Head of caudate nucleus (tissue), 42 donors: ENCODE results near the gene NOL7.

Experiments used
- DNase-seq, 42 donors: peaks; one replicate each; pipeline versions ENCODE4 v3.0.0 to v3.0.0-alpha.2; 2020 to 2021; ENCODE audit warnings: mixed read lengths in 7 of 42
- intact Hi-C: fragments of 100-400 bp; cut with DNase I; formaldehyde crosslinking; loops from one replicate; pipeline ENCODE4 v1.15.0; 2022

NOL7 gene

DNA sequence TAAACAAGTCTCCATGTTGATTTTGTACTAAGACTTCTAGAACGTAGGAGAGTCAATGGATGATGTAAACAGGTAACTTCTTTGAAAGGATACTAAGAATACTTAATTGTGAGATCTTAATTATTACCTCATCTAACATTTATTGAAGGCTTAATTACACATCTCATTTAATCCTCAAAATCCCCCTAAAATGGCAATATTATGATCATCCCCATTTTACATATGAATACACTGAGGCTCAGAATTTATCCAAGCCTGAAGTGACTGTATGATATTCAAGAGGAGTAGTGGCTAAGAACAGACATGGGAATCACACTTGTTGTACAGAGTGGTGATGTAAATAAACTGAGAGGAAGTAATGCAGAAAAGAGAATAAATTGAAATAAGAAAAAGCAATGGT lies 22.9 kb downstream of the NOL7 start:
- DNase-seq = no peak
- intact Hi-C loops = no loop called here

DNA sequence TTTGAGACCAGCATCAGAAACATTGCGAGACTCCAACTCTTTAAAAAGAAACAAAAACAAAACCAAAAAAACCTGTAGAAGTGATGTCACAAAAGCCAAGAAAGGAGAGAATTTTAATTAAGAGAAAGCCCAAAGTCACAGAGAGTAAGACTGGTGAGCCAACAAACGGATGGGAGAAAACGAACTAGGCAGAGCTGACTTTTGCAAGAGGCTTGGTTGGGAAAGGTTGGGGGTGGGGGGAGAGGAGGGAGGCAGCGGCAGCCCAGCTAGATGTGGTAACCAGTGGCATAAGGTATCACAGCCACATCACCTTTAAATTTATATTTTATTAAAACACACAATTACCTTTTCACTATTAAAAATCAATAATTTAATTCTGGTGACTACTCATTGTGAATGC lies 23.5 kb downstream of the NOL7 start:
- intact Hi-C loops = no loop called here
- DNase-seq = no peak

- no peak for DNase-seq
- intact Hi-C loops = no loop called here
Observed at GRCh38 chr6:13641315-13641714, 26.2 kb downstream of the NOL7 start.

DNA sequence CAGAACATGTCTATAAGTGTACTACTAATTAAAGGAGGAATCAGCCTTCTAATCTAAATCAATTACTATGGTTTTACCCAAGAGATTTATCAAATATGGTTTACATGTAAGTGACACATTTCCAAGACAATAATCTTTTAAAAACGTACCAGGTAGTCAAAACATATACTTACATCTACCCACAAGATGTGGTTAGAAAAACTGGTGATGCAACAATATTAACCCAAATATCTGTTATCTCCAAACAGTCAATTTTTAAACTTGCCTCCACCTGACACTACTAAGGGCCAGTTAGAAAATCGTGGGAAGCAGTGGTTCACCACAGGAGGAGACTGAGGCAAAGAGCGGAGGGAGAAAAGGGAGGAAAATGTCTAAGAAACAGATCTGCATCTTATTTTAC lies 28.0 kb downstream of the NOL7 start:
- intact Hi-C loops = no loop called here
- no peak for DNase-seq

- intact Hi-C loops = no loop called here
- no peak for DNase-seq
Observed at GRCh38 chr6:13648850-13649249, 33.7 kb downstream of the NOL7 start.

DNA sequence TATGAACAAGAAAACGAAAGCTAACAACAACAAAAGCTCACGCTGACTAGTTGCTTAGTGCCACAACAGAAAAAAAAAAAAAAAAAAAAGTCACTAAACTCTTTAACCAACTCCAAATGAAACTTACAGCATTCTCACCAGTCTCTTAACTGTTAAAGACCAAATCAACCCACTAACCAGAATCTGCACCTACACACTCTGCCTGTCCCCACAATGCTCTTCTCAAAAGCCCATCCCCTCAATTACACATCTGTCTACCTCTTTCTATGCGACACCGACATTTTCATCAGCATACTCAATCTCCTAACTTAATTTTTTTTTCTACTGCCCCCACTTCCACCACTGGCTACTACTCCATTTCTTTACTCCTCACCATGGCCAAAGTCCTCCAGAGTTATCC lies 34.3 kb downstream of the NOL7 start:
- intact Hi-C loops = no loop called here
- DNase-seq = no peak

GRCh38 chr6:13653296-13653695 lies 38.2 kb downstream of the NOL7 start:
- intact Hi-C loops = no loop called here
- DNase-seq = no peak

GRCh38 chr6:13654496-13654895 lies 39.4 kb downstream of the NOL7 start:
- no peak for DNase-seq
- intact Hi-C loops = no loop called here

DNA sequence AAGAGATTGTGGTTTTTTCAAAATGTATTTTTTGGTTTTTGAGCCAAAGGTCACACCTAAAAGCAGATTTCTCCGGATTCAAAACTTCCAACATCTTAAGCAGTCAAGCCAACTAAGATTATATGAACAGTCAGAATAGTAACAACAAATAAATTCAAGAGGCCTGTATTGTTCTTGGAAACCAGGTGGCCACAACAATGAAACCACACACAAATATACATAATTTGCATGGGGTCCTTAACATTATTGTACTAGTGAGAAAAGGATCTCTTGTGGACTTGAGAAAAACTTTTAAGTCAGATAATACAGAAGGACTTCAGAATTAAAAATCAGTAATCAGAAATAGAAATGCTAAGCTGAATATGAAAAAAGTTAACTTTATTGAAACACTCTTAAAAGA lies 40.6 kb downstream of the NOL7 start:
- intact Hi-C loops = no loop called here
- no peak for DNase-seq

DNA sequence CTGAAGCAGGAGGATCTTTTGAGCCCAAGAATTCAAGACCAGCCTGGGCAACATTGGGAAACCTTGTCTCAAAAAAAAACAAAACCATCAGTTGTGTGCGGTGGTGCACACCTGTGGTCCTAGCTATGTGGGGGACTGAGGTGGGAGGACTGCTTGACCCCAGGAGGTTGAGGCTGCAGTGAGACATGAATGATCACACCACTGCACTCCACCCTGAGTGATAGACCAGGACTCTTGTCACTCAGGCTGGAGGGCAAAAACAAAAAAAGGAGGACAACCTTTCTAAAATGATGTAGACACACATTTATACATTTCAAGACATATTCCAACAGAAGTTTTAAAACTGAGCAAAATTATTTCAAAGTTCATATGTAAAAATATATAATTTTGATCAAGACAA lies 45.1 kb downstream of the NOL7 start:
- intact Hi-C loops = no loop called here
- DNase-seq = no peak

DNA sequence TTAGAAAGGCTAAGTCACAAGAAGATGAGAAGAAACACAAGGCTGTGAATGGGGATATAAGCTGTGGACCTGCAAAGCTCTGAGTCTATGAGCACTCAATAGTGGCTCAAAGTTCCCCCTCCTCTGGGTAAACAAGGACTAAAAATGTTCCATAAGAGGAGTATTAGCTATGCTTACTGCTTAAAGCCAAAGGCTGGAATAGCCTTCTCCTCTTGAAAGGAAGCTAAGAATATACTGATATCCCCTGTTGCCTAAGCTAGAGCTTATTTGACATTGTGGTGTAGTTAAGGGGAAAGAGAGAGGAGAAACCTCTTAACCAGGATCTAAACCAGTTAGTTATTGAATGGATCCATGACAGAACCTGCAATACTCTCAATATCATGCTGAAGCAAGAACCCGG lies 45.8 kb downstream of the NOL7 start:
- no peak for DNase-seq
- intact Hi-C loops = no loop called here

DNA sequence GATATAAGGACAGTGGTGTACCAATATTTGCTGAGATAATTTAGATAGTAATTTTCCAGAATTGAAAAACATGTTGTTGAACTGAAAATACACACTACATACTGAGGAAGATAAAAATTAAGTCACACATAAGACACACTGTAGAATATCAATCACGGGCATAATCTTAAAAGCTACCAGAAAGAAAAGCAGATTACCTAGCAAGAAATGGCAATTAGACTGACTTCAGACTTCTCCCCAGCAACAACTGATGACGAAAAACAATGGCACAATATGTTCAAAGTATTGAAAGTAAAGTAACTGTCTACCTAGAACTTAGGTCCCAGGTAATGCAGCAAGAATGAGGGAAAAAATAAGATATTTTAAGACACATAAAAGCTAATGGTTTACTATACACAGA lies 46.5 kb downstream of the NOL7 start:
- intact Hi-C loops = no loop called here
- DNase-seq = no peak

- DNase-seq = no peak
- intact Hi-C loops = no loop called here
Observed at GRCh38 chr6:13662651-13663334, 47.7 kb downstream of the NOL7 start.

- intact Hi-C loops = no loop called here
Observed at GRCh38 chr6:13663986-13664385, 48.9 kb downstream of the NOL7 start.

DNA sequence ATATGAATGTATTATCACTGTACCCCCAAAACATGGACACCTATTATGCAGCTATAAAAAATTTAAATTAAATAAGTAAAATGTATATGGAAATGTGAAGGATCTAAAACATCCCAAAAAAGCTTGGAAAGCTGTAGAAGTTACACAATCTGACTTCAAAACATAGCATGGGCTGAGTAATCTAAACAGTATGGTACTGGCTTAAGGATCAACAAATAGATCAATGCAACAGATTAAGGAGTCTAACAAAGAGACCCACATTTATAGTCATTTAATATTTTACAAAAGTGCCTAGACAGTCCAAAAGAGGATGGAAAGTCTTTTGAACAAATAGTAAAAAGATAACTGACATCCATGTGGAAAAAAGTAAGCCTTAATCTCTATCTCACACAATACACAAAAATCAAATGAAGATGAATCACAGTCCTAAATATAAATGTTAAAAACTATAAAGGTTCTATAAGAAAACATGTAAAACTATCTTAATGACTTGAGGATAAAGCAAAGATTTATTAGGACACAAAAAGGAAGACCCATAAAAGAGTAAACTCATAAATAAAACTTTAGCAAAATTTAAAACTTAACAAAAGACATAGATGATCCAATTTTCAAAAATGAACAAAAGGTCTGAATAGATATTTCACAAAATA lies 49.7 kb downstream of the NOL7 start:
- intact Hi-C loops = no loop called here

More at GRCh38 chr6:13663986-13664385, 48.9 kb downstream of the NOL7 start:
- no peak for DNase-seq

DNA sequence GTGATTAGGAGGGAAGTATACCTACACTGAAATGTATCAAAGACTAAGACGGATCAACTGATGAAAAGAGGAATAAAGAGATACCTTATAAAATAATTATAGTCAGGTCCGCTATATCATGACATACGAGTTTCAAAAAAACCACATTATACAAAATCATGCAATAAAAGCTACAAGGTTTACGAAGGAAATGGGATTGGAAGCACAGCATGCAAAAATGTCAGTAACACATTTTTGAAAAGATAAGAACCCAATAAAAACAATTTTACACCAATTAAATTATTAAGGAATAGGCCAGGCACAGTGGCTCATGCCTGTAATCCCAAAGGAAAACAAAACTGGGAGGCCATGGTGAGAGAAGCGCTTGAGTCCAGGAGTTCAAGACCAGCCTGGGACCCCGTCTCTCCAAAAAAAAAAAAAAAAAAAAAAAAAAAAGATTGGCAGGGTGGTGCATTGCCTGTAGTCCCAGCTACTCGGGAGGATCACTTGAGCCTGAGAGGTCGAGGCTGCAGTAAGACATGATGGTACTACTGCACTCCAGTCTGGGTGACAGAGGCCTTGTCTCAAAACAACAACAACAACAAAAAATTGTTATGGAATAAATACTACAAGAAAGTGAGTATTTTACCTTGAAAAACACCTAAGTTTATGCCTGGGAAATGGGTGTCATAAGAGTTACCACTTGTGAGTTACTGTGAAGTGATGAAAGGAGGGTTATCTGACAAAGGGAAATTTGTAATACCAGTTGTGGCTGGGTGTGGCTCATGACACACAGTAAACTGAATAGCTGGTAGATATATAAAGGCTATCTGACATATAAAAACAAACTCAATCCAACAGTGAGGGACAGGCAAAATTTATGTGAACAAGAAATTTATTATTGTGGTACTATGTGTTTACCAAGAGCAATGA lies 51.3 kb downstream of the NOL7 start:
- intact Hi-C loops = no loop called here
- no peak for DNase-seq

More for the DNA sequence above, 49.7 kb downstream of the NOL7 start:
- DNase-seq = no peak

GRCh38 chr6:13667655-13668054 lies 52.5 kb downstream of the NOL7 start:
- DNase-seq = no peak
- intact Hi-C loops = no loop called here

- intact Hi-C loops = no loop called here
- DNase-seq = no peak
Observed at GRCh38 chr6:13668291-13668928, 53.3 kb downstream of the NOL7 start.

DNA sequence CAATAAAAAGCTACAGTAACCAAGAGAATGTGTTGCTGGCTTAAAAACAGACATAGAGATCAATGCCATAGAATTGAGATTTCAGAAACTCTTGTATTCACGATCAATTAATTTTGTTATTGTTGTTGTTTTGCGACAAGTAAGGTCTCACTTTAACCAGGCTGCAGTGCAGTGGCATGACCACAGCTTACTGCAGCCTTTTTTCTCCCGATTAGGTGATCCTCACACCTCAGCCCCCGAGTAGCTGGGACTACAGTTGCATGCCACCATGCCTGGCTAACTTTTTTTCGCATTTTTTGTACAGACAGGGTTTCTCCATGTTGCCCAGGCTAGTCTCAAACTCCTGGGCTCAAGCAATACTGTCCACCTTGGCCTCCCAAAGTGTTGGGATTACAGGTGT lies 54.3 kb downstream of the NOL7 start:
- DNase-seq = no peak
- intact Hi-C loops = no loop called here
